GM06990 (cell line): ENCODE results near the gene LACRT.

Experiments
- DNase-seq: peaks from one replicate; pipeline ENCODE4 v3.0.0-alpha.2; 2011; ENCODE audit not compliant: insufficient read length; ENCODE audit errors: extremely low read depth
- H3K27me3 ChIP-seq: replicated peaks from 2 replicates; pipeline ENCODE4 v1.6.0; 2011; ENCODE audit warnings: low read length; ENCODE audit not compliant: control insufficient read depth, insufficient read depth
- H3K36me3 ChIP-seq: 2 replicates; pipeline ENCODE4 v1.5.1; 2011; ENCODE audit warnings: low read length; ENCODE audit not compliant: control insufficient read depth, insufficient read depth
- H3K4me3 ChIP-seq: replicated peaks from 2 replicates; pipeline ENCODE4 v1.5.1; 2011; ENCODE audit warnings: low read depth, mild to moderate bottlenecking, control low read depth, low read length
- TF ChIP-seq, protein P1 (sequence below): IDR thresholded peaks from 2 replicates; pipeline ENCODE4 v1.5.1; 2011; ENCODE audit warnings: low read length, control low read depth, mild to moderate bottlenecking, inconsistent platforms; ENCODE audit not compliant: insufficient read depth, poor library complexity, severe bottlenecking

LACRT gene

GRCh38 chr12:54595471-54595870, 39.2 kb downstream of the LACRT start:
- peaks cover 4% of the 10 kb centered on the region for H3K27me3 ChIP-seq
- no peaks in the 10 kb centered on the region for H3K36me3 ChIP-seq
- no peak for DNase-seq
- no peak overlapping the region for H3K4me3 ChIP-seq
- TF ChIP-seq, protein P1, sequence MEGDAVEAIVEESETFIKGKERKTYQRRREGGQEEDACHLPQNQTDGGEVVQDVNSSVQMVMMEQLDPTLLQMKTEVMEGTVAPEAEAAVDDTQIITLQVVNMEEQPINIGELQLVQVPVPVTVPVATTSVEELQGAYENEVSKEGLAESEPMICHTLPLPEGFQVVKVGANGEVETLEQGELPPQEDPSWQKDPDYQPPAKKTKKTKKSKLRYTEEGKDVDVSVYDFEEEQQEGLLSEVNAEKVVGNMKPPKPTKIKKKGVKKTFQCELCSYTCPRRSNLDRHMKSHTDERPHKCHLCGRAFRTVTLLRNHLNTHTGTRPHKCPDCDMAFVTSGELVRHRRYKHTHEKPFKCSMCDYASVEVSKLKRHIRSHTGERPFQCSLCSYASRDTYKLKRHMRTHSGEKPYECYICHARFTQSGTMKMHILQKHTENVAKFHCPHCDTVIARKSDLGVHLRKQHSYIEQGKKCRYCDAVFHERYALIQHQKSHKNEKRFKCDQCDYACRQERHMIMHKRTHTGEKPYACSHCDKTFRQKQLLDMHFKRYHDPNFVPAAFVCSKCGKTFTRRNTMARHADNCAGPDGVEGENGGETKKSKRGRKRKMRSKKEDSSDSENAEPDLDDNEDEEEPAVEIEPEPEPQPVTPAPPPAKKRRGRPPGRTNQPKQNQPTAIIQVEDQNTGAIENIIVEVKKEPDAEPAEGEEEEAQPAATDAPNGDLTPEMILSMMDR: no peak

DNA sequence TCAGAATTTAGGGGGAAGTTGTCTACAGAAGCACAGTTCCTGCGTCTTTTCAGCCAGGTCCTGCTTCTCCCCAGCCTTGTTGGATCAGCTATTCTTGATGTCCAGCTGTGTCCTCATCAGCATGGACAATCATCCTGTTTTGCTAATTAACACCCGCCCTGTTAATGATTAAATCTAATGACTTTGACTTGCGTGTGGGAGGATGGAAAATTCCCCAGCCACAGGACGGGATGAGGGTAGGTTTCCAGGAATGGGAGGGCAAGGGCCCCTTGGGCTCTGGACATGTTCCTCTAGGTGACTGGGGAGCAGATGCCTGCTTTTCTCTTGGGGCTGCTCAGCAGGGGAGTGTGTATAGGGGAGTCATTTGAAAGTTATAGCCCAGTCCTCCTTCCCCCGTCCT, 41.0 kb downstream of the LACRT start:
- Histone ChIP-seq H3K27me3 (peaks cover 6% of the 10 kb centered on the region), H3K4me3 (no peak overlapping the region), H3K36me3 (no peaks in the 10 kb centered on the region)
- no peak for DNase-seq
- TF ChIP-seq, protein P1: no peak

DNA sequence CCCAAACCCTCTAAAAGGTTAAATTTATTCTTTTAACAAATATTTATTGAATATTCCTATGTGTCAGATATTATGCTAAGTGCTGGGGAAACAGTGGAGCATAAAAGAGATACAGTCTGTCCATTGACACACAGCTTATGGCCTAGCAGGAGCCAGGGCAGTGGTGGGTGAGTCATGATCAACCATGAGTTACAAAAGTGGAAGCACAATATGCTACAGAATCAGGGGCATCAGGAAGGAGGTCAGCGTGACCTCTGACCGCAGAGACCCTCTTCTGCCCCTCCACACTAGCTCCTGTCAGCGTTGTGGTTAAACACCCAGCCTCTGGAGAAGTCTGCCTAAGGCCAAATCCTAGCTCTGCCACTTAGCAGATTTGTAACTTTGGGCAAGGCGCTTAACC, 41.6 kb downstream of the LACRT start:
- Histone ChIP-seq H3K36me3 (no peaks in the 10 kb centered on the region), H3K4me3 (no peak overlapping the region), H3K27me3 (peaks cover 6% of the 10 kb centered on the region)
- TF ChIP-seq, protein P1: no peak
- DNase-seq: no peak

DNA sequence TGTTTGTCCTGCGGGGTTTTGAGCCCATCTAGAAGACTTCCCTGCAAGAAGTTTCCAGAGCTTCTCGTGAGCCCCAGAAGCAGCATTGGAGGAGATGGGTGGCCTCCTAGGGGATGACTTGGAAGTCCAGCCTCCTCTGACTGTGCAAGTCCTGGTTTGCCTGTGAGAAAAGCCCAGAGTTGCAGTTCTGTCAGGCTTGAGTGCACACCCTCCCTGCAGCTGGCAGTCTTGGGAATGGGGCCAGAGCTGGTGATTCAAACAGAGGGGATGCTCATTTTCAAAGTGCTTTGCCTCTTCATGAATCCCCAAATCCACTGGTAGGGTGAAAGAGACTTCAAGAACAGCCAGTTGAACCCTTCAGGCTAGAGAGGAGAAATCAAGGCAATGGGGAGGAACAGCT, 42.4 kb downstream of the LACRT start:
- peaks cover 9% of the 10 kb centered on the region for H3K27me3 ChIP-seq
- TF ChIP-seq, protein P1: no peak

GRCh38 chr12:54590978-54591591, 43.6 kb downstream of the LACRT start:
- TF ChIP-seq, protein P1: no peak
- DNase-seq: no peak
- Histone ChIP-seq H3K36me3 (no peaks in the 10 kb centered on the region), H3K4me3 (no peak overlapping the region), H3K27me3 (peaks cover 9% of the 10 kb centered on the region)

More for the DNA sequence above, 42.4 kb downstream of the LACRT start:
- Histone ChIP-seq H3K4me3 (no peak overlapping the region), H3K36me3 (no peaks in the 10 kb centered on the region)
- no peak for DNase-seq

- TF ChIP-seq, protein P1: no peak
- peaks cover 9% of the 10 kb centered on the region for H3K27me3 ChIP-seq
- no peaks in the 10 kb centered on the region for H3K36me3 ChIP-seq
- no peak for DNase-seq
- H3K4me3 ChIP-seq: no peak overlapping the region
These were observed 44.7 kb downstream of the LACRT start for GRCh38 chr12:54589964-54590363.
